NCI-H2171 treated with DMSO at 0.1 percent for 48 hours (cell line): ENCODE results near the gene DMRTB1.
A peak's percentile ranks its signal among the peaks of the same experiment; 100 is the strongest.
"Not testable (repeated sequence)": the region's sequence is repeated elsewhere in the genome, so short reads cannot be mapped to it uniquely, and the experiment has no call there.

Experiments
- DNase-seq: peaks from one replicate; lab custom pipeline; 2025; lab: John Stamatoyannopoulos, UW

DMRTB1 gene

DNA sequence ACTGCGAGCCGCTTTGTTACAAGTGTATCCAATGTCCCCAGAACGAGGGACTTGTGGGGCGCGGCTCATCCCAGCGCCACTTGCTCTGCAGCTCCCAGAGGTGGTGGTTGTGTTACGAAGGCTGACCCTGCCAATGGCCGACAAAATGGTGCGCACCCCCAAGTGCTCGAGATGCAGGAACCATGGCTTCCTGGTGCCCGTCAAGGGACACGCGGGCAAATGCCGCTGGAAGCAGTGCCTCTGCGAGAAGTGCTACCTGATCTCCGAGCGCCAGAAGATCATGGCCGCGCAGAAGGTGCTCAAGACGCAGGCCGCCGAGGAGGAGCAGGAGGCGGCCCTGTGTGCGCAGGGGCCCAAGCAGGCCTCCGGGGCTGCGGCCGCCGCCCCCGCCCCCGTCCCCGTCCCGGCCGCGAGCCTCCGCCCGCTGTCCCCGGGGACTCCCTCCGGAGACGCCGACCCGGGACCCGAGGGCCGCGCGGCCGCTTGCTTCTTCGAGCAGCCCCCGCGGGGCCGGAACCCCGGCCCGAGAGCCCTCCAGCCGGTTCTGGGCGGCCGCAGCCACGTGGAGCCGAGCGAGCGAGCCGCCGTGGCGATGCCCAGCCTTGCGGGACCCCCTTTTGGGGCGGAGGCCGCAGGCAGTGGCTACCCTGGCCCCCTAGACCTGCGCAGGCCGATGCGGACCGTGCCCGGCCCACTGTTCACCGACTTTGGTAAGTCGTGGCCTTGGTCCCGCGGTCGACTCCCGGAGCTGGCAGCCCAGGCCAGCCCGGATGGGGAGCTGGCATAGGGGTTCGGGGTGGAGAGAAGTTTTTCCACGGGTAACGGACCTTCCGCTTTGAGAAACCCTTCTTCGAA is at the start of gene DMRTB1:
DMRTB1 (plus strand) TSS at position 79 of the 855 bp plus-strand sequence; CDS start at position 134, 55 bp downstream.
- no peak for DNase-seq

DNA sequence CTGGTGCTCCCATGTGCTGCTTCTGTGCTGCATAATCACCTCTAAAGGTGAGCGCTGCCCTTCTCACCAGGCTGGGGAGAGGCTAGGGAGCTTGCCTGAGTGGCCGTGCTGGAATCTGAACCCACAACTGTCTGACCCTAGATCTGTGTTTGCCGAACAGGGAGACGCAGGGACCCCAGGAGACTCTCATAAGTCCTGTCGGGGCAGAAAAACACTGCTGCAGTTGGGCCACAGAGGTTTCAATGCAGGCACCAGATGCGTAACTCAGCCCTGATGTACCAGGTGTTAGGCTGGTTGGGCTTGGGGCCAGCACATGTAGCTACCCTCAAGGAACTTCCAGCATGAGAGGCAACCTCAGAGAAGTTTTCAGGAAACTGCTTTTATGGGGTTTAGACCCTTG is 49.5 kb upstream of the DMRTB1 start:
- peak; percentile 77 for DNase-seq

DNA sequence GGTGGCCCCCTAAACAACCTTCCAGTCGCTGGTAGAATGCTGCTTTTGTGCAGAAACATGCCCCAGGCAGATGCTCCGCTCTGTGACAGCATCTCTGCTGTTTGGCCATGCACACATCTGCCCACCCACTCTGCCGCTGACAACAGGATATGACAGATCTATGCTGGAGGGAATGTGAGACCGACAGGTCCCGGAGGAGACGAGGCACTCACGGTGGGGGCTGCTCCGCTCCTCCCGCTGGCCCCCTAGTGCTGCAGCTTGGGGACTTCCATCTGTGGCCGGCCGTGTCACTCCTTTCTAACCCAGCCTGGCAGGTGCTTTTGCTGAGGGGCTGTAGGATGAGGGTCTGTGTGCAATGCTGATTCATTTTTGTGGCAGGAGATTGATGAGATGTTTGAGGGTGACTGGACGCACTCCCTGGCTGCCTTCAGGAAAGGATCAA is 49.1 kb upstream of the DMRTB1 start:
- DNase-seq: peak; percentile 87

DNA sequence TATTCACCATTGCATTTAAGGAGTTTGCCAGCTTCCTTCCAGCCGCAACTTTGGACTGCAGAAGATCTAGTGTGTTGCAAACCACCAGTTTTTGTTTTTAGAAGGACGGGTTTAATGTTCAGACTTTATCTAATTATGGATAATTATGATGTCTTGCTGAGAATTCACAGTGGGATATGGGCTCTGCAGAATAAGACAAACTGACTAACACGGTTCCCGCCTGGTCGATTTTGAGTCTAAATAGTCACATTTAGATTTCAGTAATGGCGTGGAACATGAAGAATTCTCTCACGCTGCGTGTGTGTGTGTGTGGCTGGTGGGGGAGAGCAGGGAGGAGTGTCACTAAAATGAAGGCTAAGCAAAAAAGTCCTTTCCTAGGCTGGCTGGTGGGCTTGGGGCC is 48.5 kb upstream of the DMRTB1 start:
- DNase-seq: peak; percentile 52

DNA sequence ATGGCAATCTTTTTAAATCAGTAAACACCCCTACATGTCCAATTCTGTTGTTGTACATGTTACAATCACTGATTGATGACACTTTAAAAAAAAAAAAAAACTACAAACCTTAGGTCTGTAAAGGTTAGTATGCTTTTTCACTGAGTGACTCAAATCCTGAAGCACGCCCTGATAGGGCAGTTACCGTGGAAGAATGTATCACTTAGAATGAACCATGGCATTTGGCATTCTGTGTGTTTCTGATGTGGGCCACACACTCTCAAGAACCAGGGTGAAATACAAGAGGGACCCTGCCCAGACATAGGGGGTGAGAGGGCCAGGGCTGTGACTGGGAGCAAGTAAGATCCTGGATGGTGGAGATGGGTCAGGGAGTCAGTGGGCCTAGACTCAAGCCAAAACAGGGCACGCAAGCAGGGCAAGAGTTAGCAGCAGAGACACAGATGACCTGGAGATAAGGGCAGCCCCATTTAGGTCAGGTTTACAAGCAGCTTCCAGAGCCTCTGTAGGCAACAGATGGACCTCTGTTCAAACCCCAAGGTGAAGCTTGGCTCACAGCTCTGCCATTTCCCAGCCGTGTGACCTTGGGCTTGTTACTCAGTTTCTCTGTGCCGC is 47.6 kb upstream of the DMRTB1 start:
- peak; percentile 19 for DNase-seq

DNA sequence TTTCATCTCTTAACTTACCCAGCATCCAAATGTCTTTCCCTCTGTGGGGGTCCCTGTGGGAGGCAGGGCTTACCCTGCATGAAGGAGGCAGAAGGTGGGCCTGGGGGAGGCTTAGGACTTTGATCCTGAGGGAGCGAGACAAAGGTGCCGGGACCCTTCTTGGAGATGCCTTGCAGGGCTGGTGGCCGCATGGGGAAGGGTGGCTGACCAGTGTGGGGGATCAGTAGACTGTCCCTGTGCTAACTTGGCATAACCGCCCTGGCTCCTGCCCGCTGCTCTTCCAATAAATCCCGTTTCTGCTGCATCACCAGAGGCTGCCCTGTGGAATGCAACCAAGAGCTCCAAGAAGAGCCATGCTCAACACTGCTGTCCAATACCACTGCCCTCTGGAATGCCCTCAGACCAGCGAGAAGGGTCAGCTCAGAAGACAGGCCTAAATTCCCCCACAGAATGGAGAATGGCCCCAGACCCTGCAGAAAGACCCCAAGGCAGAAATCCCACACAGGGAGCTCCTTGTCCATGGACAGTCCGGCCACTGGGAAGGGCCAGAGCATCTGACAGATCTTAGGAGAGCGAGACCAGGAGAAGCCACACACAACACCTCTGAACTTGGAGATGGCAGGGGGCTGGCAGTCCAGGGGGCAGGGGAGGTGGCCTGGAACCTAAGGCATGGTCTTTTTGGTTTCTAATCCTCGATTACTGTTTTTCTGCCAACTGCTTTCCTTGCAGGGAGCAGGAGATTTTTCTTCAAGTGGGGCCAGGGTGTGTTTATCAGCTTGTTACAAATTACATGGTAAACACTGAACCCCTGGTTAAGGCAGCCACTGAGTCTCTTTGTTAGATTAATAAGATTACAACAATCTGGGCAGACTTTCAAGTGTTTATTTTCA is 46.7 kb upstream of the DMRTB1 start:
- DNase-seq: no peak

DNA sequence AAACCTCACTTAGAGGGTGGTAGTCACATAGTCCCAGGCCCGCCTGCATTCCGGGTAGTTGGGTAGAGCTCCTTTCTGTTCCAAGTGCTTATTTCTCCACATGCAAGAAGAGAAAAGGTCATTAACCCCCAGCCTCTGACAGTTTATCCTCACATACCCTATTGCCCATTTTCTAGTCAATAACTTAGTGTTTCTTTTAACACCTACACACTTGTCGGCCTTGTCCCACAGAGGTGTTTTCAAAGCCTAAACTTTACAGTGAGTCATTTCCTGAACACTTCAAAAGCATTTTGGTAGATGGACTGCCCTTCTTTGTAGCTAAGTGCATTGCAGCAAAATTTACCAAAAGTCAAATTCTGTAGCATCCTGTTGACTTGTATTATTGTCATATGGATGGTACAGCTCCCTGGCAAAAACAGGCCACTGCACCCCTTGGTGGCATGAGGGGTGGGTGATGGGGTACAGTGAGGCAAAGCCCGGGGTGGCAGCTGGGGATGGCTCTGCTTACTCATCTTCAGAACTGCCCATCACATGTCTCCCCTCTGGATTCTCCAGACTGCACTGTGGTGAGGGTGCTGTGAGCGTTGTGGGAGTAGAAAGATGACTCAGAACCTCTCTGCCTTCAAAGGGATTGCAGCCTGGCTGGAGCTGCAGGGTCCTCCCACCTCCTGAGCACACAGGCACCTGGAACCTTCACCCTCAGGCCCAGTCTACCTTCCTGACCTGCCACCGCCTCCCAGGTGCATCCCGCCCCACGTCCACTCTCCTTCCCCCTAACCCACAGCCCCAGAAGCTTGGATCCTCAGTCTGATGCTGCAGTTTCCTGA is 45.8 kb upstream of the DMRTB1 start:
- no peak for DNase-seq

DNA sequence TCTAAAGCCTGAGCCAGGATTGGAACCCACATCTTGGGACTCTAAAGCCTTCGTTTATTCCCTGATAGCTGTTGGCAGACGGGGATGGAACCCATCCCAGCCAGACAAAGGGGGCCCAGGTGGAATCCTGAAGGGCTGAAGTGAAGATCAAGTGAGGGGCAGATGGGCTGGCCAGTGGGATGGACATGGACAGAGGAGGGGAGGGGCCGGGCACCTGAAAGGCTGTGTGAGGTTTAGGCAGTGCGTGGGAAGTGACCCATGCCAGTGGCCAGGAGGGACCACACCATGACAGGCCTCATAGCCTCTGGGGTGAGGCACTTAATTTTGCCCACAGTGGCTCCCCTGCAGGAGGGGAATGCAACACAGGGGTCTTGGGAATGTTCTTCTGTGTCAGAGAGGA is 44.6 kb upstream of the DMRTB1 start:
- DNase-seq: no peak

DNA sequence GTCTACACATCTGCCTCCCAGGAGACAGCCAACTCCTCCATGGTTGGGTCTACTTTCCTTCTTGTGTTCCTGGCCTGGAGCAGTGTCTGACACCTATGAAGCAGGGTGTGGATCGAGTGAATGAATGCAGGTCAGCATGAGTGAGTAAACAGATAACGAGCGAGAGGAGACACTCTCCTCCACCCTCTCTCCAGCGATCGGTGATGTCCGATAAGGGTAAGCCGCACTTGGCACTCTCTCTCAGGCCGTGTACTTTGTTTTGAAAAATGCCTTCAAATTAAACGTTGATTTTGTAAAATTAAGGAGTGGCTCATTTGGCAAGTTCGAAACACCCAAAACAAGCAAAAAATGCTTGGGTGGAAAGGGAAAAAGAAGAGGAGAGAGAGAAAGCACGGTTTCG is 43.8 kb upstream of the DMRTB1 start:
- no peak for DNase-seq

DNA sequence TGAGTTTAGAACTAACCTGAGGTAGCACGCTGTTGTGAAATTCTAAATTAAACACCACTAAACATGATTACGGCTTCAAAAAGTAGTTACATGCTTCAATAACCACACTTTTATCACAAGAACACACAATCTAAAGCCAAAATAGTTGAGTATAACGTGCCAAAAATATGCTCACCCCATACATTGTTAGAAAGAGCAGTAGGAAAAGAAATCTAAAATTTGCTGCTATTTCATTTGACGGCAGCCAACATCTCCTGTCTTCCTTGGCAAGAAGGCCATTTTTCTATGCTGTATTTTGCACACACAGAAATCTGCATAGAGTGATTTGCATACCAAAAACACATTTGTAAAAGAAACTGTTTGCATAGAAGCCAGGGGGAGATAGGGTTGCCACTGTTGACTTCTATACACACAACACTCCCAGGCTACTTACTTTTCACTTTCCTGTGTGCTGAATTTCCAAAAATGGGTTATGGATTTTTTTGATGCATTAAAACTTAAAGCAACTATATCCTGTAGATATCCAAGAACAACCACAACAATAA is 42.9 kb upstream of the DMRTB1 start:
- DNase-seq: no peak

DNA sequence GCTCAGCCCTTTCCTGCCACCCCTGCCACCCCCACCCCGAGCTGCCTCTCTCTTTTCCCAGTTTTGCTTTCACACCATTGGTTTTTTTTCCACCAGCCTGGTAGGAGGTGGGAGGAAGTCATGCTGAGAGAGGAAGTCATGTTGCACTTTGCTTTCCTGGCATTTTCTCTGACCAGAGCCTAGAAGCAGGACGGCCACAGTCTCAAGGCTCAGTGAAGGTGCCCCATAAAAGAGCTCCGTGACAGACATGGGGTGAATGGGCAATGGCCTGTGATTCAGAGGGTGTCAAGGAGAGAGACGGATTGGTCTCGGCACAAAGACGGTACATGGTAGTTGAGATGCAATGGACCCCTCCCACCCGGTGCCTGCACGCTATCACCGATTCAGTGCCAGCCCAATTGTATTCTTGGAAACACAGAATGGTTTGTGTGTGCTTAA is 42.1 kb upstream of the DMRTB1 start:
- no peak for DNase-seq

DNA sequence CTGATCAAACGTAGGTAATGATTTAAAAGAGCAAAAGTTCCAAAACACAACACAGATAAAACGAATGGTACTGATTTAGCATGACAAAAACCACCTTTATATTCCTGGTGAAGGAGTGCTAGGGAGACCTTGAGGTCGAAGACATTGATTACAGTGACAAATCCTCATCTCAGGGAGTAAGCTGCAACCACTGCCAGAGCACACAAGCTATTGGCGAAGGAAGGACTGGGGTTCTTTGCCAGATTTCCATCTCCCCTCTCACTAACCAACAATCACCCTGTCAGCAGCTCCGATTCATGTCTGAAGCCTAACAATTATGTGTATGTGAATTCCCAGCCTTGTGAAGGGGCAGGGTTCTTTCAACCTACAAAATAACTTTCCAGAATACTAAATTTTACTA is 40.2 kb upstream of the DMRTB1 start:
- DNase-seq: no peak

DNA sequence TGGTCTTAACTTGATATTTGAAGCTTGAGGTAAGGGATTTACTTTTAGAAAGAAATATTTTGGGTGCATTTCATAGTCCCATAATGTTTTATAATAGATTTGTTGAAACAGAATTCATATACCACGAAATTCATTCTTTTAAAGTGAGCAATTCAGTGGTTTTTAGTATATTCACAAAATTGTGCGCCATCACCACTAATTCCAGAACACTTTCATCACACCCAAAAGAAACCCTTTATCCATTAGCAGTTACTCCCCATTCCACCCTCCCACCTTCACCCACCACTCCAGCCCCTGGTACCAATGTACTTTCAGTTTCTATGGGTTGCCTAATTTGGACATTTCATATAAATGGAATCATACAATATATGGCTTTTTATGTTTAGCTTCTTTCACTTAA is 38.9 kb upstream of the DMRTB1 start:
- no peak for DNase-seq

DNA sequence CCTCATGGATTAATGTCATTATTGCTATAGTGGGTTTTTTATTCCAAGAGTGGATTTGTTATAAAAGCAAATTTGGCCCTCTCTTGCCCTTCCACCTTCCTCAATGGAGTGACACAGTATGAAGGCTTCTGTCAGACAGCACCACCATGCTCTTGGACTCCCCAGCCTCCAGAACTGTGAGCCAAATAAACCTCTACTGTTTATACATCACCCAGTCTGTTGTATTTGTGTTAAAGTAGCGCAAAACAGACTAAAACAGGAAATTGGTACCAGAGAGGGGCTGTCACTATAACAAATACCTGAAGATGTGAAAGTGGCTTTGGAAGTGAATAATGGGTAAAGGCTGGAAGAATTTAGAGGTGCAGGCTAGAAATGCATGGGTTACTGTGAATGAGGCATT is 38.0 kb upstream of the DMRTB1 start:
- DNase-seq: no peak

DNA sequence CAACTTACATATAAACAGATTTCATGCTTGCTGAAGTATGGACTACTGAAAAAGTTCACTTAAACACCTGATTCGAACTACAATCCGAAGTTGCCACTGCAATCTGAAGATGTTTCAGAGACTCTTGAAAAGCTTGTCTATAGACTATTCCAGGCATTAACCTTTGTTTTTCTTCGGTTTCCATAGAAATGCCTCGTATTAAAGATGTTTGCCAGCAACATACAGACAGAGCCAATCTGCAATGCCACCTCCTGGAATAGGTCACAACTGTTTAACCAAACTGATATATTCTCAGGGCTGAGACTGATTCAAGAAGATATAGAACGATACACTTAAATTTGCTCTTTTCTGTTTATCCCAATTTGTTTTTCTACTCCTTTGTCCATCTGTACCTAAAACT is 28.9 kb upstream of the DMRTB1 start:
- DNase-seq: no peak

DNA sequence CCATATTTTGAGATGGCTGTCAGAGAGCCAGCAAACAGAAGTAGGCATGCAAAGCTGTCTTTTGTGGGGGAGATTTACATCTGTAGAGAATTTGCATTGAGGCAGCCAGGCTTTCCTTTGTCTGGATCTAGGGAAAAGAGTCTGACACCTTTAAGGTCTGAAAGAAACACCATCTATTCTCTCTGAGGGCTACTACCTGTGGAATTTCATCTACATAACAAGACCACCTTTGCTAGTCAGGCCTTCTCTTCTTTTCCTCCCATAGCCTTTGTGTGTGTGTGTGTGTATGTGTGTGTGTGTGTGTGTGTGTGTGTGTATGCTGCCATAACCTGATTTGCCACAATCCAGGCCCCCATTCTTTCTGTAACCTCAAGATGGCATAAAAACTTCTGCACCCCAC is 28.4 kb upstream of the DMRTB1 start:
- no peak for DNase-seq

DNA sequence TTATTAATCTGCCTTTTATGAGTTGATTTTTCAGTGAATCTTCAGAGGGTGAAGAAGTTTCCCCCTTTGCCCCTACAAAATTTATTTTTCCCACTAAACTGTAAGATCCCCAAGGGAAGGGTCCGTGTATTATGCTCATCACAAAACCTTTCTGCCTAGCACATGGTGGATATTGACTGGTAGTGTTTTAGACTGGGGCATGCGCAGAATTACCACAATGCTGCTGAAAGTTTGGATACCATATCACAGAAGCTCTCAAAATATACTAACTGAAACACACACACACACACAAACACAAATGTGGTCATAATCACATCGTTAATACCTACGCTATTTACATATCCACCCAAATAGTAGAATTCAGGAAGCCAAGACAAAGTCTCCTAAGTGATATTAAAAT is 28.0 kb upstream of the DMRTB1 start:
- no peak for DNase-seq

DNA sequence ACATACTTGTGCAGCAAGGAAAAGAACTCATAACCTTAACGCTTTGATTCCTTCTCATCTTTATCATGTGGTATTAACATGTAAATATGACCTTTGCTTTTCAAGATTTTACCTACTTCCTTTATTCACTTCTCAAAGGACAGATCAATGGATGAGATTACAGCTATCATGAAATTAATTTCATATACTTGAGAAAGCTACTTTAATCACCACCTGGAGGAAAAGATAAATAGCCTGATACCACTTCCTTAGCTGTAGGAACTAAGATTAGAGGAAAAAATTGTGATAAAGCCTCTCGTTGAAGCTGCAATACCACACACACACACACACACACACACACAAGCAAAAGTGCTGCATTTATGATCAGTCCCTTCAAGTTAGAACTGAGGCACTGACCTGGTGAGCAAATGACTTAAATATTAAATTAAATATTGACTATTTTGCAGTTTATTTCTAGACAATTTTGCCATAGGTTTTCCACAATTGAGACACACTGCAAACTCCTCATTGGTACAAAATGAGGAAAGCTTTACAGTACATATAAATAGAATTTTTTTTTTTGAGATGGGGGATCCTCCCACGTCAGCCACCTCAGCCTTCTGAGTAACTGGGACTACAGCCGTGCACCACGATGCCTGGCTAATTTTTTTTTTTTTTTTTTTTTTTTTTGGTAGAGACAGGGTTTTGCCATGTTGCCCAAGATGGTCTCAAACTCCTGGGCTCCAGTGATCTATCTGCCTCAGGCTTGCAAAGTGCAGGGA is 27.2 kb upstream of the DMRTB1 start:
- no peak for DNase-seq

DNA sequence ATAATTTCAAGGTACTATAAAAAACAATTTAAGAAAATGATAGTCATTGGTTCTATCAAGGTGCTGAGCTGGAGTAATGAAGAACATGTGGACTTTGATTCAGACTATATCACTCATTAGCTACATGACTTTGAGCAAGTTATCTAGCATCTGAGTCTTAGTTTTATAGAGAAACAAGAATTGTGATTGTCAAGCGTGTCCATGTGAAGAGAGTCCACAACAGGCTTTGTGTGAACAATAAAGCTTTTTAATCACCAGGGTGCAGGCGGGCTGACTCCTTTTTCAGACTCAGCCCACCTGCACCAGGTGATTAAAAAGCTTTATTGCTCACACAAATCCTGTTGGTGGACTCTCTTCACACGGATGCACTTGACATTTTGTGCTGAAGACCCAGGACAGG is 26.6 kb upstream of the DMRTB1 start:
- no peak for DNase-seq

DNA sequence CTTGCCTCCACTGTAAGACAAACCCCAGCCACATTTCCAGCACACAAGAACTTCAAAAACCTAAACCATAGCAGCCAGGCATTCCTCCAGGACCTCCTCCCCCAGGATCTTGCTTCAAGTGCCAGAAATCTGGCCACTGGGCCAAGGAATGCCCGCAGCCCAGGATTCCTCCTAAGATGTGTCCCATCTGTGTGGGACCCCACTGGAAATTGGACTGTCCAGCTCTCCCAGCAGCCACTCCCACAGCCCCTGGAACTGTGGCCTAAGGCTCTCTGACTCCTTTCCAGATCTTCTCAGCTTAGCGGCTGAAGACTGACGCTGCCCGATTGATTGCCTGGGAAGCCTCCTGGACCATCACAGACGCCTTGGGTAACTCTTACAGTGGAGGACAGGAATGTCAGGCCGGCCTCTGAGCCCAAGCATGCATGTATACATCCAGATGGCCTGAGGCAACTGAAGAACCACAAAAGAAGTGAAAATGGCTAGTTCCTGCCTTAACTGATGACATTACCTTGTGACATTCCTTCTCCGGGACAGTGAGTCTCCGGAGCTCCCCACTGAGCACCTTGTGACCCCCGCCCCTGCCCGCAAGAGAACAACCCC is 24.7 kb upstream of the DMRTB1 start:
- not testable (repeated sequence) for DNase-seq
